Fibroblast of lung (primary cell): ENCODE data around the gene CFL2. TPM values are rescaled to one million over a fixed set of nuclear protein-coding genes. Genes with fewer than 3 reads are reported as not detected.
A peak's percentile ranks its signal among the peaks of the same experiment; 100 is the strongest.

Source experiments
- DNase-seq, 2 donors: peaks; one replicate each; pipeline versions ENCODE4 v3.0.0 to v3.0.0-alpha.2; 2010; ENCODE audit warnings: low read depth in 2 of 2
- H2AFZ ChIP-seq: 2 replicates; pipeline ENCODE4 v1.5.1; 2012; ENCODE audit warnings: low read length, control low read depth, inconsistent platforms
- H3K27ac ChIP-seq: 2 replicates; pipeline ENCODE4 v1.5.1; 2011; ENCODE audit warnings: low read length, control low read depth; ENCODE audit not compliant: insufficient read depth
- H3K27me3 ChIP-seq: 2 replicates; pipeline ENCODE4 v1.5.1; 2011; ENCODE audit warnings: mild to moderate bottlenecking, low read length; ENCODE audit not compliant: control insufficient read depth, insufficient read depth
- H3K36me3 ChIP-seq: 2 replicates; pipeline ENCODE4 v1.5.1; 2011; ENCODE audit warnings: low read length; ENCODE audit not compliant: control insufficient read depth, insufficient read depth
- H3K4me1 ChIP-seq: 2 replicates; pipeline ENCODE4 v1.5.1; 2011; ENCODE audit warnings: low read length; ENCODE audit not compliant: control insufficient read depth, insufficient read depth; ENCODE audit errors: extremely low read depth
- H3K4me2 ChIP-seq: 2 replicates; pipeline ENCODE4 v1.5.1; 2011; ENCODE audit warnings: low read length, control low read depth; ENCODE audit not compliant: insufficient read depth; ENCODE audit errors: extremely low read depth
- H3K4me3 ChIP-seq, 4 experiments: fragments of 200-600 bp in 1 of 4; sonication (generic) in 1 of 4; replicated peaks in 1 of 4; 2 replicates each; pipeline ENCODE4 v1.5.1; 2011 to 2016; ENCODE audit warnings: low read length in 4 of 4, low read depth in 3 of 4, mild to moderate bottlenecking in 3 of 4, control low read depth in 2 of 4, inconsistent platforms in 1 of 4, mixed read lengths in 1 of 4; ENCODE audit not compliant: insufficient read depth in 1 of 4; ENCODE audit errors: control extremely low read depth in 1 of 4
- H3K79me2 ChIP-seq: 2 replicates; pipeline ENCODE4 v1.5.1; 2012; ENCODE audit warnings: mild to moderate bottlenecking, low read length, inconsistent platforms; ENCODE audit not compliant: control insufficient read depth, insufficient read depth
- H3K9ac ChIP-seq: 2 replicates; pipeline ENCODE4 v1.5.1; 2011; ENCODE audit warnings: mild to moderate bottlenecking, low read length, control low read depth; ENCODE audit not compliant: insufficient read depth
- H3K9me3 ChIP-seq: 2 replicates; pipeline ENCODE4 v1.5.1; 2012; ENCODE audit warnings: low read depth, low read length; ENCODE audit not compliant: control insufficient read depth, insufficient read depth
- H4K20me1 ChIP-seq: 2 replicates; pipeline ENCODE4 v1.5.1; 2011; ENCODE audit warnings: low read length; ENCODE audit not compliant: control insufficient read depth, insufficient read depth; ENCODE audit errors: extremely low read depth
- EZH2 ChIP-seq: IDR thresholded peaks from 2 replicates; pipeline ENCODE4 v1.5.1; 2012; ENCODE audit warnings: low read length, control low read depth, mild to moderate bottlenecking; ENCODE audit errors: missing control alignments
- polyA plus RNA-seq, 2 donors: library from polyadenylated mRNA; depleted of rRNA in 1 of 2; stranded (reverse) in 1 of 2; unstranded in 1 of 2; fragments of >200 nt; gene quantifications; 2 replicates each; pipeline ENCODE4 v1.2.1, GENCODE V29; 2011 to 2012; ENCODE audit warnings: missing spikeins in 1 of 2
- total RNA-seq: library from RNA; depleted of rRNA; stranded (reverse); fragments of >200 nt; gene quantifications from 2 replicates; pipeline ENCODE4 v1.2.1, GENCODE V29; 2014
- TF ChIP-seq, protein P1 (sequence below), 2 donors: IDR thresholded peaks in 1 of 2; conservative IDR thresholded peaks in 1 of 2; 1 replicate in 1 of 2; 2 replicates in 1 of 2; pipeline ENCODE4 v1.5.1; 2011 to 2012; ENCODE audit warnings: low read length in 2 of 2, control low read depth in 1 of 2, inconsistent platforms in 1 of 2, low read depth in 1 of 2, mild to moderate bottlenecking in 1 of 2

CFL2 gene
- total and polyA plus RNA-seq, 2 donors (not counting 1 experiment from before 2014, with no cell fraction given): 147 to 362 TPM

DNA sequence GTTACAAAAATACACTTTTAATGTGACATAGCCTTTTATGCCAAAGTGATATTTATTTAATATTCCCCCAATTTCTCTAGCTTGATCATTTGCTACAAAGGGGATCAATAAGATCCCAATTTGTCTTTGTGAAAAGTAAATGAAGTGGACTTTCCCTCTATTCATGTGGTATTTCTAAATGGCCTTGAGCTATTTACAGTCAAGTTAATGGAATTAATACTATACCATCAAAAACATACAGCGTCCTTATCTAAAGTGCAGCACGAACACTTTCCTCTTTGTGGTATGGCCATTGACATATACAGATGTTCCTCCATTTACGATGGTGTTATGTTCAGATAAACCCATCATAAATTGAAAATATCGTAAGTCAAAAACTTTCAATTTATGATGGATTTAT lies 23.2 kb downstream of the CFL2 start:
- Histone ChIP-seq H3K36me3 (no peaks in the 10 kb centered on the region), H3K4me3 (no peak overlapping the region), H3K79me2 (no peaks in the 10 kb centered on the region), H3K9me3 (no peaks in the 10 kb centered on the region), H2AFZ (no peak overlapping the region), H3K27me3 (no peaks in the 10 kb centered on the region), H3K27ac (no peak overlapping the region), H3K4me2 (no peak overlapping the region), H3K9ac (no peak overlapping the region), H4K20me1 (no peaks in the 10 kb centered on the region), H3K4me1 (no peaks in the 10 kb centered on the region)
- TF ChIP-seq, protein P1, sequence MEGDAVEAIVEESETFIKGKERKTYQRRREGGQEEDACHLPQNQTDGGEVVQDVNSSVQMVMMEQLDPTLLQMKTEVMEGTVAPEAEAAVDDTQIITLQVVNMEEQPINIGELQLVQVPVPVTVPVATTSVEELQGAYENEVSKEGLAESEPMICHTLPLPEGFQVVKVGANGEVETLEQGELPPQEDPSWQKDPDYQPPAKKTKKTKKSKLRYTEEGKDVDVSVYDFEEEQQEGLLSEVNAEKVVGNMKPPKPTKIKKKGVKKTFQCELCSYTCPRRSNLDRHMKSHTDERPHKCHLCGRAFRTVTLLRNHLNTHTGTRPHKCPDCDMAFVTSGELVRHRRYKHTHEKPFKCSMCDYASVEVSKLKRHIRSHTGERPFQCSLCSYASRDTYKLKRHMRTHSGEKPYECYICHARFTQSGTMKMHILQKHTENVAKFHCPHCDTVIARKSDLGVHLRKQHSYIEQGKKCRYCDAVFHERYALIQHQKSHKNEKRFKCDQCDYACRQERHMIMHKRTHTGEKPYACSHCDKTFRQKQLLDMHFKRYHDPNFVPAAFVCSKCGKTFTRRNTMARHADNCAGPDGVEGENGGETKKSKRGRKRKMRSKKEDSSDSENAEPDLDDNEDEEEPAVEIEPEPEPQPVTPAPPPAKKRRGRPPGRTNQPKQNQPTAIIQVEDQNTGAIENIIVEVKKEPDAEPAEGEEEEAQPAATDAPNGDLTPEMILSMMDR (conservative IDR thresholded peaks at IDR 0.05 in 1 of 2, IDR thresholded peaks at IDR 0.05 in 1 of 2; ENCODE audit: low read depth in 1 of 2, low read length in 2 of 2): no peak
- no peak for TF ChIP-seq EZH2
- no peak for DNase-seq

DNA sequence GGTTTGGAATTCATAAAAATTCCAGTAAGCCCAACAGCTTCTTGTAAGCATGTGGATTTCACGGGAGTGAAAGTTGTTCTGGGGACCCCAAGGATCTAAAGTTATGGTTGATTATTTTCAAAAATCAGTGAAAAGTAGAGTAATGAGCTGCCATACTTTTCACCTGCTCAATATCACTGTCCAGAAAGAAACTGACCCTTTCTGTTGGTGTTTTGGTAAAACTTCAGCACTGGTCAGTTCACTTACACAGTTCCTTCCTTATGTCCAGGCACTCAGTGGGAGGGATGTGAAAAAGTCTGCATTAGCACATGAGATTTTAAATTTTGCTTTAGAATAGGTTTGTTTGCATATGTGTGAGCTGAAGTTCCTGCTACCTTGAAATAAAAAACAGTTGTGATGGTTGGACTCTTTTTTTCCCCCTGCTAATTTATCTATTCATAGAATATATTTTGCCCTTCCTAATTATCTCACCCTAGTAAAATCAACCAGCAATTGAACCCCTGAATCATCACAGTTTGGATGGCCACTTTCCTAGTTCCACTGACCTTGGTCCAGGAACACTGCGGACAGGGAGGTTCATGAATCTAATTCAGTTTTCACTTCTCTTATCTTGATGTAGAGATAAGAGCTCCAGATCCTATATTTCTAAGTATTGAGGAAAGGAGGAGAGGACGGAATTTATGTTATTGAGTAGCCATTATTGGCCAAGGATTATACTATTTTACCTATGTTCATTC lies 25.8 kb downstream of the CFL2 start:
- no peak for TF ChIP-seq EZH2
- TF ChIP-seq, protein P1 (conservative IDR thresholded peaks at IDR 0.05 in 1 of 2, IDR thresholded peaks at IDR 0.05 in 1 of 2; ENCODE audit: low read depth in 1 of 2, low read length in 2 of 2): no peak

GRCh38 chr14:34685819-34686428 lies 28.5 kb downstream of the CFL2 start:
- Histone ChIP-seq H3K4me1 (no peaks in the 10 kb centered on the region), H3K79me2 (no peaks in the 10 kb centered on the region), H3K9me3 (no peaks in the 10 kb centered on the region), H3K4me2 (no peak overlapping the region), H2AFZ (peak overlapping the region; percentile 52), H3K27ac (no peak overlapping the region), H3K4me3 (no peak overlapping the region), H4K20me1 (no peaks in the 10 kb centered on the region), H3K27me3 (no peaks in the 10 kb centered on the region), H3K9ac (no peak overlapping the region), H3K36me3 (no peaks in the 10 kb centered on the region)
- no peak for TF ChIP-seq EZH2
- TF ChIP-seq, protein P1 (conservative IDR thresholded peaks at IDR 0.05 in 1 of 2, IDR thresholded peaks at IDR 0.05 in 1 of 2; ENCODE audit: low read depth in 1 of 2, low read length in 2 of 2): no peak
- DNase-seq: no peak

More for the DNA sequence above, 25.8 kb downstream of the CFL2 start:
- no peak overlapping the region for H3K4me2 ChIP-seq
- no peaks in the 10 kb centered on the region for H3K9me3 ChIP-seq
- H3K27me3 ChIP-seq: no peaks in the 10 kb centered on the region
- no peak for DNase-seq
- no peak overlapping the region for H2AFZ ChIP-seq
- no peaks in the 10 kb centered on the region for H3K79me2 ChIP-seq
- no peak overlapping the region for H3K4me3 ChIP-seq
- no peaks in the 10 kb centered on the region for H4K20me1 ChIP-seq
- H3K27ac ChIP-seq: no peak overlapping the region
- H3K9ac ChIP-seq: no peak overlapping the region
- no peaks in the 10 kb centered on the region for H3K36me3 ChIP-seq
- no peaks in the 10 kb centered on the region for H3K4me1 ChIP-seq
